Stimulated activated CD8-positive, alpha-beta memory T cell treated with anti-CD3 and anti-CD28 coated beads, Interleukin-15, amount 100 ng/mL, for 24 hours (primary cell): ENCODE measurements around the gene UBXN2A.
"Not testable (repeated sequence)": the region's sequence is repeated elsewhere in the genome, so short reads cannot be mapped to it uniquely, and the experiment has no call there.

Source experiments
- DNase-seq: peaks from one replicate; pipeline ENCODE4 v3.0.0-alpha.2; 2020; ENCODE audit warnings: low read depth

UBXN2A gene

GRCh38 chr2:24014902-24015301 lies 74.6 kb downstream of the UBXN2A start:
- DNase-seq, result not testable (repeated sequence)

- DNase-seq, result no peak
These were observed 75.5 kb downstream of the UBXN2A start for GRCh38 chr2:24015562-24016375.

- no peak for DNase-seq
These were observed 76.1 kb downstream of the UBXN2A start for GRCh38 chr2:24016376-24016761.

DNA sequence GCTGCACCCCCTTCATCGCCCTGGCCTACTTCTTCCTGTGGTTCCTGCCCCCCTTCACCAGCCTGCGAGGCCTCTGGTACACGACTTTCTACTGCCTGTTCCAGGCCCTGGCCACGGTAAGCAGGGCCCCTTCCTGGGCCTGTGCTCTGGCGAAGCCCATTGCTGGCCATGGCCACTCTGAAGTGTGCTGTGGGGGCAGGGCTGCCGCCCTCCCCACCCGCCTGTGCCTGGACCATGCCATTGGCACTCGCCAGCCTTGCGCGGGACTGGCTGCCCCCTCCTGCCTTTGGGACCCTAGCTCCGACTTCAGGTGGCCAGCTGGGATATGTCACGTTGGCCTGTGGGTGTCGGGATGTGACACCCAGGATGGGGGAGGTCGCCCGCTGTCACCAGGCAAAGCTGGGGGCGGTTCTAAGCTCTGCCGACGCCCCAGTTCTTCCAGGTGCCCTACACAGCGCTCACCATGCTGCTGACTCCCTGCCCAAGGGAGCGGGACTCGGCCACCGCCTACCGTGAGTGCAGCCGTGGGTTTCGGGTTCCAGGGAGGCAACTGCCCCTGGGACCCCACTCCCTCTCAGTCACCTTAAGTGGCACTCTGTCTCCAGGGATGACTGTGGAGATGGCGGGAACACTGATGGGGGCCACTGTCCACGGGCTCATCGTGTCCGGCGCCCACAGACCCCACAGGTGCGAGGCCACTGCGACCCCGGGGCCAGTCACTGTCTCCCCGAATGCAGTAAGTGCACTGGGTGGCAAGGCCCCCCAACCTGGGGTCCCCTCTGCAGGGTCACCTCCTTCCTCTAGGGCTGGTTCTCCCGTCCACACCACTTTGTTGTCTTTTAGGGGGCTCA lies 76.8 kb downstream of the UBXN2A start:
- DNase-seq, result no peak

- no peak for DNase-seq
These were observed 77.4 kb downstream of the UBXN2A start for GRCh38 chr2:24017711-24018110.

DNA sequence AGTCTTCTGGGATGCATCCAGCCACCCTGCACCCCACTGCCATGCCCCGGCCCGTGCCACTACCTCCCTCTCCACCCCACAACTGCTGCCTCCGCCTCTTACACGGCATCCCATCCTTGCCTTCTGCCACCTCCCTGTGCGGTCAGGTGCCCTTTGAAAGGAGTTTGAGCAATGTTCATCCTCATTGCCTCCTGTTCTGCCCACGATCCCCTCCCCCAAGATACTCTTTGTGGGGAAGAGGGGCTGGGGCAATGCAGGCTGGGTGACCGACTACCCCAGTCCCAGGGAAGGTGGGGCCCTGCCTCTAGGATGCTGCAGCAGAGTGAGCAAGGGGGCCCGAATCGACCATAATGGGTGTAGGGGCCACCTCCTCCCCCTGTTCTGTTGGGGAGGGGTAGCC lies 78.0 kb downstream of the UBXN2A start:
- DNase-seq, result no peak

- no peak for DNase-seq
These were observed 79.5 kb downstream of the UBXN2A start for GRCh38 chr2:24019729-24020128.

DNA sequence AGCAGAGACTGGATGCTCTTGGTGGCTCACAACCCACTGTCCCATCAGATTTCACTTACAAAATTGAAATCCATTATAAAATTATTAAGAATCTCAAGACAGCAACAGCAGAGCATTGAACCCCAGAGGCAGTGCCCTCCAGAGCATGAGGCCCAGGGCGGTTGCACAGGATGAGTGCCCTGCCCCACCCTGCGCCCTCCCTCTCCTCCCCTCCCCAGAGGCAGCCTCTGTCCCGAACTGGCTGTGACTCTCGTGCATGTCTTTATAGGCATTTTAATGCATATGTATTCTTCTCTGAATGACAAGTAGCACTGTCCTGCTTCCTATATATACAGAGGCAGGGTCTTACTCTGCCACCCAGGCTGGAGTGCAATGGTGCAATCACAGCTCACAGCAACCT lies 80.0 kb downstream of the UBXN2A start:
- DNase-seq, result no peak

GRCh38 chr2:24021122-24021998 lies 81.1 kb downstream of the UBXN2A start:
- no peak for DNase-seq

GRCh38 chr2:24022324-24022974 lies 82.2 kb downstream of the UBXN2A start:
- DNase-seq, result no peak

- no peak for DNase-seq
These were observed 82.8 kb downstream of the UBXN2A start for GRCh38 chr2:24022975-24023575.

GRCh38 chr2:24024018-24024417 lies 83.8 kb downstream of the UBXN2A start:
- DNase-seq, result no peak

GRCh38 chr2:24024996-24025663 lies 84.9 kb downstream of the UBXN2A start:
- no peak for DNase-seq

GRCh38 chr2:24026233-24026632 lies 86.0 kb downstream of the UBXN2A start:
- no peak for DNase-seq

DNA sequence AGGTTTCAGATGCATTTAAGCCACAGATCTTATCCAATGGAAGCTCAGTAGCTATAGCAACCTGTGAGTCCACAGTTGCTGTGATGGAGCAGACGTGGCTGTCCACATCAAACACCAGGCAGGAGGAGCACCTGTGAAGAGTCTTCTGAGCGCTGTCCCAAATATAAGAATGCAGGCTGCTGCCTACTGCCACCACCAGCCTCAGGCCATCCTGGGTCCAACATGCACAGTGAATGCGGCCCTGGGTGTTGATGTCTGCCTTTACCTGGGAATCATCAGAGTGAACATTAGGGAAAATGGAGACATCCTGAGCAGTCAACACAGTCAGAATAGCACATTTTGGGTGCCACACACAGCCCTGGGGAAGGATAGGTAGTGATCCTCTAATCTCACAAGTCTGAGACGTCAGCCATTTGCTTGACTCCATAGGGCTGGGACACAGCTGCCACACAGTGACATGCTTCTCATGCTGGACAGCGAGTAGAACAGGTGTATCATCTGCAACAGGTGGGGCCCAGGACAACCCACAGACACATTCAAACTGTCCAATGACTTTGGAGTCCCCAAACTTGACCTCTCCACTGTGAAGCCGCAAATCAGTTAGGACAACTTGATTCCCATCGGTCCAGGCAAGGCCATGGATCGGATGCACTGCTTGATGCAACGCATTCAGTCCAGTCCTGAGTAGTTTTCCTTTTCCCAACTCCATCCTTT lies 98.7 kb downstream of the UBXN2A start:
- DNase-seq, result no peak

GRCh38 chr2:24040511-24040910 lies 100.2 kb downstream of the UBXN2A start:
- DNase-seq, result no peak

GRCh38 chr2:24043133-24043532 lies 102.9 kb downstream of the UBXN2A start:
- not testable (repeated sequence) for DNase-seq

DNA sequence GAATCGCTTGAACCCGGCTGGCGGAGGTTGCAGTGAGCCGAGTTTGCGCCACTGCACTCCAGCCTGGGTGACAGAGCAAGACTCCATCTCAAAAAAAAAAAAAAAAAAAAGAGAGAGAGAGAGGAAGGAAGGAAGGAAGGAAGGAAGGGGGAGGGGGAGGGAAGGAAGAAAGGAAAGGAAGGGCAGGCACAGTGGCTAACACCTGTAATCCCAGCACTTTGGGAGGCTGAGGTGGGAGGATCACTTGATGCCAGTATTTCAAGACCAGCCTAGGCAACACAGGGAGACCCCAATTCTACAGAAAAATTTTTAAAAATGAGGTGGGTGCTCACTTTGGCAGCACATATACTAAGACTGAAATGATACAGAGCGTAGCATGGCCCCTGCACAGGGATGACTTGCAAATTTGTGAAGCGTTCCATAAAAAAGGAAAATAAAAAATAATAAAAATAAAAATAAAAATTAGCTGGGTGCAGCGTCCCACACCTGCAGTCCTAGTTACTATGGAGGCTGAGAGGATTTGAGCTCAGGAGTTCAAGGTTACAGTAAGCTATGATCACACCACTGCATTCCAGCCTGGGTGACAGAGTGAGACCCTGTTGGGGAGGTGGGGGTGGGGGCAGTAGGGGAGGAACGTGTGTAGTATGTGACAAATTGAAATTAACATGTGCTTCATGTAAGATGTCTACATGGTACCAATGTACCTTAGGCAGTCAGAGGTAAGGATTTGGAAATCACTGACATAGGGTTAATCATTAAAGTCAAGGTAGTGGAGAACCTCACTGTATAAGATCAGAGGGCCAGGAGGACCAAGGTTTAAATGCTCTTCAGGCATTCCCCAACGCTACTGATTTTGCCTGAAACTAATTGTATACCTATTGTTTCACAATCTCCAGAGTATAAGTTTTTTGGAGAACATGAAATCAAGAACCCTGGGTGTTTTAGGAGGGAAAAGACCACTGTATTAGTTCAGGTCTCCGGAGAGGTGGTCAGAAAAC lies 105.5 kb downstream of the UBXN2A start:
- DNase-seq, result no peak

DNA sequence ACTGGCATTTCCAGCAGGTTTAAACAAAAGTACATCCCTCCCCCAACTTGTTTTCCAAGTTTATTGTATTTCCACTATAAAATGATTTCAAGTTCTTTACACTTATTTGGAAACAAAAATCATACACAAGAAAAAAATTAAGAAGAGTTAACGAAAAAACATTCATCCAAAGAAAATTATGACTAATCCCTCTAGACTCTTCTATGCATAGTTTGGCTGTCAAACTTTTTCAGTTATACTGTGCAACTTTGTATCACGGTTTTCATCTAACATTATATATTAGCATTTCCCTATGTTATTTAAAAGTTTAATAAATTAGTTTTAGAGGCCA lies 106.3 kb downstream of the UBXN2A start:
- no peak for DNase-seq
